ENCODE results near the gene KCTD3.

KCTD3 gene

DNA sequence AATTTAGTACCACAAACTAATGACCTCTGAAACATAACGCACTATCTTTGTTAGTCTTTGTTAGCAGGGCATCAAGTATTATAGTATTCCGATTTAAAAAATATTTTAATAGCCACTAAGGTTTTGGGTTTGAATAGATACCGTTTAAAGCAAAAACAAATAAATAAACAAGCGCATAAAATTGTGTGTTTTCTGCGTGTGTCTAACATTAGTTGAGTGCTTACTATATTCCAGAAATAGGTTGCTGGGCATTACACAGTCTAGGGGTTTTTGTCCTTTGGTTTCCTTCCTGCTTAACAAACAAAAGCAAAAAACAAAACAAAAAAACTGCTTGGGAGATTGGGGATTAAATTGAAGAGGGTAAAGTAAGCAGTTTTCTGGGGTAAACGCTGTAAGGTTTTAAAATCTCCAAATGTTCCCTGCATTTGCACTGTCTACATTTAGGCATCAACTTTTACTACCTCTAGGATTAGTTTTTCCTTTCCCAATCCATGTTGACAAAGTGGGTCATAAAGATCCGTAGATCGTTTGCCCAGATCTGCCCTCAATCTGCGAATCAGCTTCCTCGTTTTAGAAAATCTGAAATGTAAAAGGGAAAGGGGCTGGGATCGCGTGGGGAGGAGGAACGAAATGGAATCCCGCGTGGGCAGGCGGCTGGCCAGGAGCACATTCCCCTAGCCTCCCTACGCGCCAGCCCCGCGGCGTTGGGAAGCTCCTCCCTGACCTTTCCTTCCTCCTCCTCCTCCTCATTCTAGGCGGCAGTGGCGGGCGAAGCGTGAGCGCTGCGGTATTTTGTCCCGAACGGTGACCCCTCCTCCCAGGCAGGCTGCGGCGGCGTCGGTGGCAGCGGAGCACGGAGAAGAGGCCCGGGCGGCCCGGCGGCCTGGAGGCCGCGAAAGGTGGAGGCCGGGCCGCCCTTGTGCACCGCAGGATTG is at the start of gene KCTD3:
Gene KCTD3 (plus strand): TSS at position 749 of the 935 bp plus-strand sequence. CDS start 382 bp downstream, outside the sequence.
- DNase-seq = peak; percentile 61

DNA sequence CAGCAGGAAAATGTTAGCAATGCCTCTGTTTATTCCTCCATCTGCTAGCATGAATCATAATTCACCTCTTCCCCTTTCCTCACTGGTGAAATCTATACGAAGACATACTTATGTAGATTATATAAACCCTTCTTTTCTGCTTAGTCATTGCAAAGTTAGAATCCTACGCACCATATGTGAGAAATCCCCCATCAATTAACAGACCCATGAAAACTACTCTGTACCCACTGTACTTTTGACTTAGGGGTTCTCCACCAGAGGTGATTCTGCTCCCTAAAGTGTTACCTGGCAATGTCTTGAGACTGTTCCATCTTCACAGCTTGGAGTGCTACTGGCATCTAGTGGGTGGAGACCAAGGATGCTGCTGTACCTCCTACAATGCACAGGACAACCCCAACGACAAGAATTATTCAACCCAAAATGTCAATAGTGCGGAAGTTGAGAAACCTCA is 49.6 kb upstream of the KCTD3 start:
- no peak for DNase-seq

DNA sequence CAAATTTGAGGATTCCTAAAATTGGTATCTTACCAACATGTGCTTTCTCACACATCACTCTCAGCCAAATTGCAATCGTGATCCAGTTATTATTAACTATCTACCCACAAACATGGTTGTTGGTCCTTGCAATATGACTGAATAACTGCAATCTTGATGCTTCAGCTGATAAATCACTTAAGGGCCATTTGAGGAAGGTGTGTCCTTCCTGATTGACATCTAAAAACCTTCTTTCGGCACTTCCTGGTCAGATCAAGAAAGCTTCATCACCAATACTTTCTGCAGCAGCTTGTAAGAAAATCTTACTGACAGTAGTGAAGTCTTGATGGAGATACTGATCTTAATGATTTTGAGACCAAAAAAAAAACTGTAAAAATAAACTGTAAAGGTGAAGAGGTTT is 48.5 kb upstream of the KCTD3 start:
- DNase-seq = no peak

DNA sequence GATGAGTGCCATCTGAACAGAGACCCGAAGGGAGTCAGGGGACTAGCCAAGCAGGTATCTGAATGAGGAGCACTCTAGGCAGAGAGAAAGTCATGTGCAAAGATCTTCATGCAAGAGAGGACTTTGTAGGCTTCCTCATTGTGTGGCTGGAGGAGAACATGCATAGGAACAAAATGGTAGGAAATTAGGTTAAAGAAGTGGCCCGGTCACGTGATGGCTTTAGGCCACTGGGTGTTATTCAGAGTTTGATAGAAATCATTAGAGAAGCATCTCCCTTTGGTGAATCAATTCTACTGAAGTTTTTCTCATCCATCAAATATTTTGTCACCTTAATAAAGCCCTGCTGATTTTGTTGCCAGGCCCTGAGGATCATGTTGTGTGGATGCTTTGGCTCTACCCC is 45.8 kb upstream of the KCTD3 start:
- DNase-seq = no peak

DNA sequence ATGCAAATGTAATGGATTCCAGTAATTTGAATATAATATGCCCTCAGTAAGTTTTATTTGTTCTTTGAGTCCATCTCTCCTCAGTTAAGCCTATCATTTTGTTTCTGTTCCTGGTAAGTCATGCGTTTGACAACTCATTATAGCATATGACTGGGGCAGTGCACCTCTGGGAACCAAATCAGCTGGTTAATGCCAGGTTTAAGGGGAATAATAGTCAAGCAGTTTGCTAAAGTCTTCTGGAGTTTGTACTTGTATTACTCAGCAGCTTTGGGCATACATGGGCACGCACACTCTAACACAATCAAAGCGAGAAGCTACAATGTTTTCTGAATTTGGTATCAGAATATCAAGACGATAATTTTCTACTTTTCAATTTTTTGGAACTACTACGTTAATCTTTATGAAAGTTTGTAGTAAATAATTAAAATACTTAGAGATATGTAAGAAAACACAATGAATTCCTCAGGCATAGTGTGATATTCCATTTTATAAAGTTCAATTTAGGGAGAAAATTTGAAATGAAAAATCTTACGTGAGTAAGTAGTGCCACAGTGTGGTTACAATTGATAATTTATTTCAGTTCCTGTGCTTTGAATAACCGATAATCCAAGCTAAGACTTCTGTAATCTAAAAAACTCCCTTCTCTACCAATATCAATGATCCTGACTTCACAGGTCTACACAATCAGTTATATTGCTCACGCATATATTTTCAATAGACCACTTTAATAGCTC is 43.8 kb upstream of the KCTD3 start:
- no peak for DNase-seq

DNA sequence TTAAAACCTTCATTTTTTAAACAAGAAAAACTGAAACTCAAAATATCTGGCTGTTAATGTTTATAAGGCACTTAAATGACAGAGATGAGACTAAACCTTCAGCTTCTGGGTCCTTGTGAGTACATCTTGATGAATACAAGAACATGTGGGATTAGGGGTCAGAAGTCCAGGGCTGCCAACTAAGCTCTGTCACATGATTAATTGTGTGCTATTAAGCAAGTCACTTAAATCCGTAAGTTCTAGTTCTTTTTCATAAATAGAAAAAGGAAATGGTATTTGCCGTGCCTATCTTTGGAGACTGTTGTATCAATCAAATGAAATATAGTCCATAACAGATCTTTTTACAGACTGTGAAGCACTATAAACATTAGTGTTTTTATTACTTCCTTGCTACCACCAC is 43.2 kb upstream of the KCTD3 start:
- DNase-seq = no peak

DNA sequence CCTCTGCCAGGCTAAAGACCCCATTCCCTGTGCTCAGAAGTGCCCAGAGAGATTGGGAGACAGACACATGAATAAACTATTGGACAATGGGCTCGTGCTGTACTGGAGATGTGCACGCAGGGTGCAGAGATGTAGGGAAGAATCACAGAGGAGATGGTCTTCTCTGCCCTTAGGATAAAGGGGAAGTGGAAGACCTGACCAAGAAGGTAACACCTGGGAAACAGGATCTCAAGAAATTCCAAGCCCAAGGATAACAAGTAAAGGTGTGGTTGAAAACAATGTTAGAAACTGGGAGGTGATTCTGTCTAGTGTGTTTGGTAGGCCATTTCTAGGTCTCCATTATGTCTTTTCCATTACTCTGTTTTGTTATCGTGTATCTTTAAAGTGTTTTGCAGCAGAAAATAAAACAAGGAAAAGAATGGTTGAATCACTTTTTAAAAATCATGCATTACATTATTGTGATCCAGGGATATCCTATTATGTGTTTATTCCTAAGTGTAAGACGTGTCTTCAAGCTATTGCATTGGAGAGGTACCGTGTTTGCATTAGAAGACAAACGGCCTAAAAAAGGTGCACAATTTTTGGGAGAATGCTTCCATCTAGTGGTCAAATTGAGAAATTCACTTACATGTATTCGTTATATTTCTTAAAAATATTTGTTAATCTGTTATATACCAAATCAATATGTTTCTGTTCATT is 40.8 kb upstream of the KCTD3 start:
- DNase-seq = no peak

DNA sequence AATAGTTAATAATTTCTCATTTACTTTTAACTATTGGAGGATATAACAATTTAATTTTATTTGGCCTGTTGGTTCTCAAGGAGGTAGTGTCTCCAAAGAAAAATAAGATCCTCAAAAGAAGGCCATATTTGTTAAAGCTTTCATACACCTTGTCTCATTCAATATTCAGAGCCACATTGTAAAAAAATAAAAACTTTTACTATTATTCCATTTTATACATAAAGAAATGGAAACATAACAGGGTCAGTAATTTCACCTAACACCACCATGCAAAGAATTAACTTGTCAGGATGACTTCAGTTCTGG is 40.3 kb upstream of the KCTD3 start:
- no peak for DNase-seq

DNA sequence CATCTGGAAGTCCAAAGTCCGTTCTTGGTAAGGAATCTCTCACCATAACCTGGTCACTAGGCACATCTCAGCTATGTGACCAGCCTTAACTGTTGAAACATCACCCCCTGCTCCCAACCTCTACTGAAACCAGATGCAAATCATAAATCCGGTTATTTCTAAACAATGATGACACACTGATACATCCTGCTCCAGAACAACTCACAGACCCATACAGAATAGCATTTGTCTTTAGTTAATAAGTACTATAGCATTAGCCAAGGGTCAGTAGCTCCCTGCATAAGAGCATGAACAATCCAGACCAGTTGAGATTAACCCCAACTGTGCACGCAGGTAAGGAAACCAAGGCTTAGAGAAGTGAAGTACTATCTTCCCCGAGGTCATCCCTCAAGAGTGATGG is 38.0 kb upstream of the KCTD3 start:
- no peak for DNase-seq

DNA sequence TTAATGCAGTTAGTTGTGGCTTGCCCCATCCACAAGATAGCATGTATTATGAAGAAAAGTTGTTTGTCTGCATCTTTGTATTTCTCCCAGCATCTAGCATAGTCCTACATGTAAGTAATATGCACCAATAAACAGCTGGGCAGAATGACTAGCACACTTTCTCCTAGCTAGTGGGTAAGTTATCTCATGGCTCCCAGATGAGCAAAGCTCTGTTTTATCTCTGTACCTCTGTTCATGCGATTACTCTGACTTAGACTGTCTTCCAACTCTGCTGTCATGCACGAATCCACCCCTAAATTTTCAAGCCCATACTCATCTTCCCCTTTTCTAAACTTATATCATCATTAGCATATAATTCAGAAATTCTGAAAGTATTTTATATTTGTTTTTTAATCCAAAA is 37.5 kb upstream of the KCTD3 start:
- DNase-seq = no peak

DNA sequence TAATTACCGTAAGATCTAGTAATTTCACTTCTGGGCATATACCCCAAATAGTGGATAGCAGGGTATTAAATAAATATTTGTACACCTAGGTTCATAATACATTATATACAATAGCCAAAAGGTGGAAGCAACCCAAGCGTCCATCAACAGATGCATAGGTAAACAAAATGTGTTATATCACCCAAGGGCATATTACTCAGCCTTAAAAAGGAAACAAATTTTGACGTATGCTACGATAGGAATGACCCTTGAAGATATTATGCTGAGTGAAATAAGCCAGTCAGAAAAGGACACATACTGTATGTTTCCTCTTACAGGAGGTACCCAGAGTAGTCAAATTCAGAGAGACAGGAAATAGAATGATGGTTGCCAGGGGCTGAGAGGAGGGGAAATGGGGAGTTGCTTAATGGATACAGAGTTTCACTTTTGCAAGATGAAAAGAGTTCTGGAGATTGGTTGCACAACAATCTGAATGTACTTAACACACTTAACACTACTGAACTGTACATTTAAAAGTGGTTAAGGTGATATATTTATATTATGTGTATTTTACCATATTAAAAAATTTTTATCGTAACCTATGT is 36.6 kb upstream of the KCTD3 start:
- DNase-seq = no peak

DNA sequence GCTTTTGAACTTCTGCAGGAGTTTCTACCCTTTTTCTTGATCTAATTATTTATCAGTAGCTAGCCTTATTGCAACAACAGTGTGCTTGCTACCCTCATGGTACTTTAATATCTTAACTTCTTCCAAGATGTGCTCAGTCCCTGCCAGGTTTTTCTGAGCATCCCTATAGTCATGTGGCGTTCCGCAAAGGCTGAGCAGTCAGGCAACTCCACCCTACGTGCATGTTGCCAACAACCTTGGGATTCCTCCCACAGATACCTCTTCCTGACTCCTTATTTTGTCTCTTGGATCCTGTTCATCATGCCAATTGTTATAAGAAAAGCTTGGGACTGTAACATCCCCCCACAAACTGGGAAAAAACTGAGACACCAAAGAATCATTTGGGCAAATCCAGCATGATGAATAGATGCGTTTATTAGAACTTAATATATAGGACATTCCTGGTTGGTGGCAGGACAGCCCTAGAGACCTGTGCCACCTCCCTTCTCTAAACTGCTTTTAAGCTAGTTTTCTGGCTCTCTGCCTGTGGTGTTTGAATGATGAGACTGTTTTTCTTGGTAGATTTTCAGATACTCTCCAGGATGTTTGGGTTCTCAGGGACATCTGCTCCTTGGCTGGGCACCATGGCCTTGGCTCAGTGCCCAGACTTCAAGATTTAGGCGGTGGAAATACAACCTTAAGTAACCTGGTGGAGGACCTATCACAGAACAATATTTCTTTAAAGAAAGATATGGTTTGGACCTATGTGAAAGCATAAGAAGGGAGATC is 27.1 kb upstream of the KCTD3 start:
- no peak for DNase-seq

DNA sequence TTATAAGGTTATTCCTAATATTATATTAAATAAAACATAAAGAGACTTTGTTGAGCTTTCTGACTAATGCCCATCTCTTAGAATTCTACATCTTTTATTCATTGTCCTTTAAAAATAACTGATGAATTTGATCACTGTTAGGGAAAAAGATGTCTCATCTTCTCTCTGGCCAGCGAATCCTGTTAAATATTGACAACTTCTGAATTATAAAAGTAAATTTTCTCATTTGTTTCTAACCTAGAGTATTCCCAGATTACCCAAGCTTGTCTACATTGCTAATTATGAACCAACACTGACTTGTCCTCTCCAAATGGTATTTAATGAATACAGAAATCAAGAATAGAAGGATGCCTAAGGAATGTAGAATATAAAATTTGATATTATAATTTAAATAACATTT is 24.8 kb upstream of the KCTD3 start:
- no peak for DNase-seq

DNA sequence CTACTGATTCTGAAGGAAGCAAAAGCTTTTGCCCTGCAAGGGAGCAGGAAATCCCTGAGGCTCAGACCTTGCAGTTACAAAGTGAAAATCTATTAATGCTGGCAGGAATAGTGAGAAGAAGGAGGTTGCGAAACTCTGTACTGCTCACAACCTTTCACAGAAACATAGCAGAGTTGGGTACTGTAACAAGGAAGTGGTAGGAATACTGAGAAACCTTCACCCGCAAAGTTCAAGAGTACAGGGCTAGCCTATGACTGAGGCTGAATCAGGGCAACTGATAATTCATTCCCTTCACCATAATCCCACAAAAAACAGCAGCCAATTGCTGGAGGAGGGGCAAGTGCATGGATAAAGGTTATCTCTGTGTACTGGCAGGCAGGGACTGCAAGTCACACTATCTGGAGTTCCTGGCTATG is 23.9 kb upstream of the KCTD3 start:
- no peak for DNase-seq

DNA sequence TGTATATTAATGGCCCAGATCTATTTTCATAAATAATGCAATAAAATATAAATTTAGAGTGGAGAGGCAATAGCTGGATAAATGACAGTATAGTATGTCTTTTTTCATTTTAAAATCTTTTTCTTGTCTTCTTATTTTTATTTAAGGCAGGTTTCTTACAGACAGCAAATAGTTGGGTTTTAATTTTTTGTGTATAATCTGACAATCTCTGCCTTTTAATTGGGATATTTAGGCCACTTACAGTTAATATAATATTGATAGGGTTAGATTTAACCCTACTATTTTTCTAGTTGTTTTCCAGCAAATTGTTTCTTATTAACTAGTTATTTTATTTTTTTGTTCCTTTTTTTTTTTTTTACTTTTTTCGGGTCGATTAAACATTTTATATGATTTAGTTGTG is 23.3 kb upstream of the KCTD3 start:
- DNase-seq = no peak

DNA sequence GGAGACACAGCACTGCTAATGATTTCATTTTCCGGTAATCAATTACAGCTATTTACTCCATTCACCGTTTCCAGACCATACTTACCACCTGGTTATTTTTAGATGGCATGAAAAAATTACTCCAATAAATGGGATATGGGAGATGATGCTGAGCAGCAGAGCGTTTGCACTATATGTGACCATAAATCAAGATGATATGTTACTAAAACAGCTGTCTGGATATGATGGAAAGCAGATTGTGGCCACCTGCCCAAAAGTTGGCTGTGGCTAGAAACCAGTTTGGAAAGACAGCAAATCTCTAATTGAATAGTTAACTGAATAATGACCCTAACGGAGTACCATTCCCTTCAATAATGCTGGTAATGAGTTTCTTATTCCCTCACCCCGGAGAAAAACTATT is 22.5 kb upstream of the KCTD3 start:
- DNase-seq = no peak

DNA sequence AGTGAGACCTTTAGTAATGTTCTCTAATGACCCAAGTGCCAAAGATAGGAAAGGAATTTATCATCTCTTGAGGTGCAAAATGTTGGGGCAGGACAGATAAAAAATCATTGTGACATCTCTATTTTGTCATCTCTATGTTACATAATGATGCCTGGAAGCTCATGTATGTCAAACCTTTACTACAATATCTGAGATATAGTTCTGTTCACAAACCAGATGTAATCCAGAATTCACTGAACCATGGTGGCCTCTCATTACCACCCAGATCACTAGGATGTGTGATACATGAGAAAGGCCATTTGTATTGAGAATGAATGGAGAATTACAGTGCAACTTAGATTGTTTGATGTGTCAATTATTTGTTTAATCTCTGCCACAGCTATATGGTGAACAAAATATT is 22.0 kb upstream of the KCTD3 start:
- no peak for DNase-seq

DNA sequence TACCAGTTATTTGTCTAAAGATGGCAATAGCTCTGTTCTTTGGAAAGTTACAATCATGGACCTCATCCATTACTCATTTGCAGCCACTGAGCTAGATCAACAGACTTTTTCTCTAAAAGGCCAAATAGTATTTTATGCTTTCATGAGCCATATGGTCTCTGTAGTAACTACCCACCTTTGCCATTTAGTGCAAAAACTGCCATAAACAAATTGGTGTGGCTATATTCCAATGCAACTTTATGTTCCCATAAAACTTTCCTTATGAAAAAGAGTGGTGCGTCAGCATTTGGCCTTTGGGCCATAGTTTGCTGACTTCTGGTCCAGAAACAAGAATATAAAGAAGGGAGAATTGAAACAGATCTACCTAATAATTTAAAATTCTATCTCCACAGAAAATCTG is 20.1 kb upstream of the KCTD3 start:
- no peak for DNase-seq

DNA sequence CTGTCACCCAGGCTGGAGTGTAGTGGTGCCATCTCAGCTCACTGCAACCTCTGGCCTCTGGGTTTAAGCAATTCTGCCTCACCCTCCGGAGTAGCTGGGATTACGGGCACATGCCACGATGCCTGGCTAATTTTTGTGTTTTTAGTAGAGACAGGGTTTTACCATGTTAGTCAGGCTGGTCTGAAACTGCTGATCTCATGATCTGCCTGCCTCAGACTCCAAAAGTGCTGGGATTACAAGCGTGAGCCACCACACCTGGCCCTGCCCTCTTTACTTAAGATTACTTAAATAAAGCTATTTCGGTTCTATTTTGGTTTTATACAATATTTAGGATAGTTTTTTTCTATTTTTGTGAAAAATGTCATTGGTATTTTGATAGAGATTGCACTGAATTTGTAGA is 15.3 kb upstream of the KCTD3 start:
- DNase-seq = no peak

DNA sequence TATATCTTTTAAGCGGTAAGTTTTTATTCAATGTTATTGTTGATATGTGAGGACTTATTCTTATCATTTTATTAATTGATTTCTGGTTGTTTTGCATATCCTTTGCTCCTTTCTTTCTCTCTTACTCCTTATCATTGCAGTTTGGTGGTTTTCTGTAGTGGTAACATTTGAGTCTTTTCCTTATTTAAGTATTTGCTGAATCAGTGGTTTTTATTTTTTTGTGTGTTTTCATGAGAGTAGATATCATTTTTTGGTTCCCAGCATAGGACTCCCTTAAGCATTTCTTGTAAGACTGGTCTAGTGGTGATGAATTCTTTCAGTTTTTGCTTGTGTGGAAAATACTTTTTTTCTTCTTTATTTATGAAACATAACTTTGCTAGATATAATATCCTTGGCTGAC is 12.2 kb upstream of the KCTD3 start:
- DNase-seq = no peak

DNA sequence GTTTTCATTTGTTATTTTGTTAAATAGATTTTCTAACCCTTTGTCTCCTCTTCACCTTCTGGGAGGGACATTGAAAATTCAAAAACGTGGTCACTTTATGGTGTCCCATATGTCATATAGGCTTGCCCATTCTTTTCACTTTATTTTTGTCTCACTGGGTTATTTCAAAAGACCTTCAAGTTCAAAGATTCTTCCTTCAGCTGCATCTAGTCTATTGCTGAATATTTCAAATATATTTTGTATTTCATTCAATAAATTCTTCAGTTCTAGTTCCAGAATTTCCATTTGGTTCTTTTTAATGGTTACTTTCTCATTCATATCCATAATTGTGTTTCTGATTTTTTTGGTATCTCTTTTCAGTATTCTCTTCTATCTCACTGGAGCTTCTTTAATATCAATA is 11.6 kb upstream of the KCTD3 start:
- DNase-seq = no peak

DNA sequence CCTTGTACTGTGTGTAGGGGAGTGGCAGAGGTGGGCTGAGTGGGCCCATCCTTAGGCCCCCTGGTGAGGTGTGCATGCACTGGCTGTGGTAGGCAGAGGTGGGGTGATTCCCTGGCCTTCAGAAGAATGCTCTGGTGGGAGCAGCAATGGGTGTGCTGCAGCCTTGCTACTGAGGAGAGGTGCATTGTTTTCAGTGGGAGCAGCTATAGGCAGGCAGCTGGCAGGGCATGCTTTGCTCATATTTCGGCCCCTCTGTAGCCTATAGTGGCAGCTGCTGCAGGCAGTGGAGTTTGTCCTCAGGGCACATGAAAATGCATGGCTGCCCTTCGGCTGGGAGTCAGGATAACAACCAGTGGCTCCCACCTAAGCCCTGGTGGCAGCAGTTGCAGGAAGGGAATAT is 10.1 kb upstream of the KCTD3 start:
- DNase-seq = no peak

DNA sequence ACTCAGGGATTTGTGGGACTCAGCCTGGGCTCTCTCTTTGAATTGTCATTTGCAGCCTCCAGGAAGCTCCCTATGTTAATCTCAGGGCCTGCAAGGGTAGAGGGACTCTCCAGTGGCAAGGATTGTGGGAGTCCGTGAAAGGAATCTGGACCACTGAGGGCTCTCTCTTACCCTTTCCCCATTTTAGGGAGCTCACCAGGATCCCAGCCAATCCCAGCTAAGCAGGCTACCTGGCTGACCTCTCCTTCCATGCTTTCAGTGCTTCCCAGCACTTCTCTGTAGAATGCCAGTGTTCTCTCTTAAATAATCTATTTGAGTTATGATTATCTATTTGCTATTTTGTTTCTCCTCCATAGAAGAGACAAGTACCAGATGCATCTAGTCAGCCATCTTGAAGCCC is 9.6 kb upstream of the KCTD3 start:
- DNase-seq = no peak
